Adrenal gland (tissue), 5 donors: Measurements from ENCODE around the gene FUT7.

Experiments used
- CTCF ChIP-seq, 6 experiments: fragments of 450-650 bp in 4 of 6; fragments of 200-600 bp in 2 of 6; sonication (generic) in 1 of 6; IDR thresholded peaks; 1 replicate in 5 of 6; 2 replicates in 1 of 6; pipeline versions ENCODE4 v1.5.1 to v1.8.0; 2016 to 2021; ENCODE audit warnings: antibody characterized with exemption in 6 of 6, mild to moderate bottlenecking in 2 of 6, moderate library complexity in 1 of 6
- POLR2A ChIP-seq, 2 donors: fragments of 450-650 bp; IDR thresholded peaks; one replicate each; pipeline ENCODE4 v1.6.1; 2017; ENCODE audit warnings: antibody characterized with exemption in 2 of 2, mild to moderate bottlenecking in 2 of 2, moderate library complexity in 1 of 2
- donor health status: DM: no; HTN: no; CAD: no.

- no peak for TF ChIP-seq CTCF (IDR thresholded peaks at IDR 0.05)
- TF ChIP-seq POLR2A (IDR thresholded peaks at IDR 0.05) = no peak
These were observed 15.5 kb downstream of the FUT7 start for GRCh38 chr9:137016436-137016835.
